K562 (cell line): Measurements from ENCODE around the gene TNPO2. TPM values are rescaled to one million over a fixed set of nuclear protein-coding genes. Genes with fewer than 3 reads are reported as not detected.

Experiments
- HDAC1 ChIP-seq, 2 experiments: fragments of 450-650 bp; IDR thresholded peaks; 2 replicates each; pipeline ENCODE4 v1.6.1; 2016 to 2017; ENCODE audit warnings: inconsistent platforms in 1 of 2, mild to moderate bottlenecking in 1 of 2, moderate library complexity in 1 of 2
- KLF16 ChIP-seq: IDR thresholded peaks from 2 replicates; pipeline ENCODE4 v1.6.1; 2016; ENCODE audit warnings: antibody characterized with exemption
- LARP7 ChIP-seq: fragments of 450-650 bp; IDR thresholded peaks from 2 replicates; pipeline ENCODE4 v1.6.1; 2016
- MTF1 ChIP-seq: fragments of 250-450 bp; sonication (Bioruptor Pico); IDR thresholded peaks from 2 replicates; pipeline ENCODE4 v1.9.0; 2021; ENCODE audit warnings: moderate library complexity, mild to moderate bottlenecking, inconsistent platforms, borderline replicate concordance
- PRPF4 ChIP-seq: fragments of 200-400 bp; formaldehyde crosslinking; IDR thresholded peaks from one replicate; pipeline ENCODE4 v1.6.1; 2017; ENCODE audit warnings: low read length, low read depth, mild to moderate bottlenecking; ENCODE audit not compliant: insufficient read depth, poor library complexity, severe bottlenecking
- TSC22D4 ChIP-seq: fragments of 450-650 bp; IDR thresholded peaks from 2 replicates; pipeline ENCODE4 v1.6.1; 2016; ENCODE audit warnings: missing genetic modification characterization, missing biosample characterization, control low read depth
- ZNF140 ChIP-seq: fragments of 250-450 bp; sonication (Bioruptor Pico); IDR thresholded peaks from 2 replicates; pipeline ENCODE4 v1.8.0; 2021; ENCODE audit warnings: moderate library complexity, mild to moderate bottlenecking, inconsistent platforms
- ZNF444 ChIP-seq: fragments of 250-450 bp; sonication (Bioruptor Pico); IDR thresholded peaks from 2 replicates; pipeline ENCODE4 v1.4.0; 2020; ENCODE audit warnings: mild to moderate bottlenecking, moderate library complexity
- ZNF778 ChIP-seq: fragments of 450-650 bp; formaldehyde crosslinking; IDR thresholded peaks from 2 replicates; pipeline ENCODE4 v1.4.0; 2020; ENCODE audit warnings: mild to moderate bottlenecking, moderate library complexity
- polyA plus RNA-seq, 8 experiments: library from polyadenylated mRNA; depleted of rRNA in 4 of 8; stranded (reverse) in 5 of 8; unstranded in 3 of 8; fragments of >200 nt; fragmentation: Nextera tagmentation in 2 of 8; fragmentation: Illumina TruSeq in 1 of 8; extraction: Ambion mirVana in 2 of 8; extraction: Trizol in 1 of 8; gene quantifications; 2 replicates each; pipeline versions ENCODE4 v1.2.1 to v1.2.3, GENCODE V29; 2011 to 2014; ENCODE audit warnings: inconsistent platforms in 1 of 8, missing spikeins in 1 of 8
- total RNA-seq, 7 experiments: library from RNA; depleted of rRNA in 6 of 7; stranded (reverse); fragments of >200 nt in 6 of 7; fragmentation: Illumina TruSeq in 2 of 7; extraction: Trizol in 2 of 7; gene quantifications; 2 replicates each; pipeline versions ENCODE4 v1.2.1 to v1.2.3, GENCODE V29; 2011 to 2021; ENCODE audit warnings: low replicate concordance in 1 of 7
- TF ChIP-seq, protein P1 (sequence below): IDR thresholded peaks from 2 replicates; pipeline ENCODE4 v1.6.1; 2011; ENCODE audit warnings: borderline replicate concordance, low read depth, mild to moderate bottlenecking, moderate library complexity, low read length; ENCODE audit not compliant: insufficient read depth, poor library complexity, severe bottlenecking
- TF ChIP-seq, protein P2 (sequence below): fragments of 200-600 bp; sonication (generic); IDR thresholded peaks from one replicate; pipeline ENCODE4 v1.6.1; 2012; ENCODE audit warnings: mild to moderate bottlenecking, low read depth, low read length, inconsistent platforms
- TF ChIP-seq, protein P3 (sequence below), 3 experiments: fragments of 200-800 bp in 1 of 3; sonication (Bioruptor generic) in 1 of 3; sonication (generic) in 1 of 3; formaldehyde crosslinking in 1 of 3; IDR thresholded peaks; 2 replicates each; pipeline versions ENCODE4 v1.6.1 to v1.8.0; 2016 to 2022; ENCODE audit warnings: mild to moderate bottlenecking in 2 of 3, missing compliant biosample characterization in 2 of 3, missing genetic modification characterization in 2 of 3, missing genetic modification reagents in 1 of 3

The TNPO2 gene
- total and polyA plus RNA-seq, 9 of the 15 experiments (the other 6 are each of a cell fraction or from before 2014, with no cell fraction given) = 6.0 to 126 (median 53.8) TPM

DNA sequence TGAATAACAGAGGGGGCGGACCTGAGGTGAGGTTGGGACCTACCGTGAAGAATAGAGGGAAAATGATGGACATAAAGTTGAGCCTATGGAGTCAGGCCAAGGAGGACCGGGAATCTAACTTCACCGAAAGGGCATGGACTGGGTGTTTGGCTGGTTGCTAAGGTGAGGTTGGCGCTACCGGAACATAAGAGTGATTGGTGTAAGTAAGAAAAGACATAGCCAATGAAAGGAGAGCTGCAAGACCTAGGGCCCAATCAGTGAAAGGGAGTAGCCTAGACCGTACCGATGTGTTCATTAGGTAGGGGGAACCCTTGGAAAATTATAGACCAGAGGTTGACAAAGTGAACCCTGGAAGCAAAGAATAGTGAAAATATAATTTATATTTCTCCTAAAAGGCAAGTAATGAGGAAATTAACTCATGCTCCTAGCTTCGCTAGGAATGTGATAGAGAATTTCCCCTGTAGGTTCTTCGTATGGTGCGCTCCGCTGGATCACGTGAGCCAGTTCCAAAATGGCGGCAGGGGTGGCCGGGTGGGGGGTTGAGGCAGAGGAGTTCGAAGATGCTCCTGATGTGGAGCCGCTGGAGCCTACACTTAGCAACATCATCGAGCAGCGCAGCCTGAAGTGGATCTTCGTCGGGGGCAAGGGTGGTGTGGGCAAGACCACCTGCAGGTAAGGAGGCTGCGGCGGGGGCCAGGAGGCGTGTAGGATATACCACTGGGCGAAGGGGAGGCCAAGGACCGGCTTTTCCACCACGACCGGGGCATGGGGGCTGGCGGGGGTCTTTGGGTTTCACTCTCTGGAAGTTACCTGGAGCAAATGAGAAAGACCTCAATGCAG, 13.5 kb upstream of the TNPO2 start, which contains the start of gene GET3 (continued):
- TF ChIP-seq, protein P1, sequence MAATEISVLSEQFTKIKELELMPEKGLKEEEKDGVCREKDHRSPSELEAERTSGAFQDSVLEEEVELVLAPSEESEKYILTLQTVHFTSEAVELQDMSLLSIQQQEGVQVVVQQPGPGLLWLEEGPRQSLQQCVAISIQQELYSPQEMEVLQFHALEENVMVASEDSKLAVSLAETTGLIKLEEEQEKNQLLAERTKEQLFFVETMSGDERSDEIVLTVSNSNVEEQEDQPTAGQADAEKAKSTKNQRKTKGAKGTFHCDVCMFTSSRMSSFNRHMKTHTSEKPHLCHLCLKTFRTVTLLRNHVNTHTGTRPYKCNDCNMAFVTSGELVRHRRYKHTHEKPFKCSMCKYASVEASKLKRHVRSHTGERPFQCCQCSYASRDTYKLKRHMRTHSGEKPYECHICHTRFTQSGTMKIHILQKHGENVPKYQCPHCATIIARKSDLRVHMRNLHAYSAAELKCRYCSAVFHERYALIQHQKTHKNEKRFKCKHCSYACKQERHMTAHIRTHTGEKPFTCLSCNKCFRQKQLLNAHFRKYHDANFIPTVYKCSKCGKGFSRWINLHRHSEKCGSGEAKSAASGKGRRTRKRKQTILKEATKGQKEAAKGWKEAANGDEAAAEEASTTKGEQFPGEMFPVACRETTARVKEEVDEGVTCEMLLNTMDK = no peak
- TF ChIP-seq HDAC1 (IDR thresholded peaks at IDR 0.05) (peak; percentile 86 to 95), ZNF140 (CRISPR knock-in tag) (no peak), TSC22D4 (no peak), ZNF778 (CRISPR knock-in tag) (no peak), MTF1 (CRISPR knock-in tag) (no peak), ZNF444 (CRISPR knock-in tag) (no peak), PRPF4 (no peak), LARP7 (no peak), KLF16 (no peak)
- TF ChIP-seq, protein P2, sequence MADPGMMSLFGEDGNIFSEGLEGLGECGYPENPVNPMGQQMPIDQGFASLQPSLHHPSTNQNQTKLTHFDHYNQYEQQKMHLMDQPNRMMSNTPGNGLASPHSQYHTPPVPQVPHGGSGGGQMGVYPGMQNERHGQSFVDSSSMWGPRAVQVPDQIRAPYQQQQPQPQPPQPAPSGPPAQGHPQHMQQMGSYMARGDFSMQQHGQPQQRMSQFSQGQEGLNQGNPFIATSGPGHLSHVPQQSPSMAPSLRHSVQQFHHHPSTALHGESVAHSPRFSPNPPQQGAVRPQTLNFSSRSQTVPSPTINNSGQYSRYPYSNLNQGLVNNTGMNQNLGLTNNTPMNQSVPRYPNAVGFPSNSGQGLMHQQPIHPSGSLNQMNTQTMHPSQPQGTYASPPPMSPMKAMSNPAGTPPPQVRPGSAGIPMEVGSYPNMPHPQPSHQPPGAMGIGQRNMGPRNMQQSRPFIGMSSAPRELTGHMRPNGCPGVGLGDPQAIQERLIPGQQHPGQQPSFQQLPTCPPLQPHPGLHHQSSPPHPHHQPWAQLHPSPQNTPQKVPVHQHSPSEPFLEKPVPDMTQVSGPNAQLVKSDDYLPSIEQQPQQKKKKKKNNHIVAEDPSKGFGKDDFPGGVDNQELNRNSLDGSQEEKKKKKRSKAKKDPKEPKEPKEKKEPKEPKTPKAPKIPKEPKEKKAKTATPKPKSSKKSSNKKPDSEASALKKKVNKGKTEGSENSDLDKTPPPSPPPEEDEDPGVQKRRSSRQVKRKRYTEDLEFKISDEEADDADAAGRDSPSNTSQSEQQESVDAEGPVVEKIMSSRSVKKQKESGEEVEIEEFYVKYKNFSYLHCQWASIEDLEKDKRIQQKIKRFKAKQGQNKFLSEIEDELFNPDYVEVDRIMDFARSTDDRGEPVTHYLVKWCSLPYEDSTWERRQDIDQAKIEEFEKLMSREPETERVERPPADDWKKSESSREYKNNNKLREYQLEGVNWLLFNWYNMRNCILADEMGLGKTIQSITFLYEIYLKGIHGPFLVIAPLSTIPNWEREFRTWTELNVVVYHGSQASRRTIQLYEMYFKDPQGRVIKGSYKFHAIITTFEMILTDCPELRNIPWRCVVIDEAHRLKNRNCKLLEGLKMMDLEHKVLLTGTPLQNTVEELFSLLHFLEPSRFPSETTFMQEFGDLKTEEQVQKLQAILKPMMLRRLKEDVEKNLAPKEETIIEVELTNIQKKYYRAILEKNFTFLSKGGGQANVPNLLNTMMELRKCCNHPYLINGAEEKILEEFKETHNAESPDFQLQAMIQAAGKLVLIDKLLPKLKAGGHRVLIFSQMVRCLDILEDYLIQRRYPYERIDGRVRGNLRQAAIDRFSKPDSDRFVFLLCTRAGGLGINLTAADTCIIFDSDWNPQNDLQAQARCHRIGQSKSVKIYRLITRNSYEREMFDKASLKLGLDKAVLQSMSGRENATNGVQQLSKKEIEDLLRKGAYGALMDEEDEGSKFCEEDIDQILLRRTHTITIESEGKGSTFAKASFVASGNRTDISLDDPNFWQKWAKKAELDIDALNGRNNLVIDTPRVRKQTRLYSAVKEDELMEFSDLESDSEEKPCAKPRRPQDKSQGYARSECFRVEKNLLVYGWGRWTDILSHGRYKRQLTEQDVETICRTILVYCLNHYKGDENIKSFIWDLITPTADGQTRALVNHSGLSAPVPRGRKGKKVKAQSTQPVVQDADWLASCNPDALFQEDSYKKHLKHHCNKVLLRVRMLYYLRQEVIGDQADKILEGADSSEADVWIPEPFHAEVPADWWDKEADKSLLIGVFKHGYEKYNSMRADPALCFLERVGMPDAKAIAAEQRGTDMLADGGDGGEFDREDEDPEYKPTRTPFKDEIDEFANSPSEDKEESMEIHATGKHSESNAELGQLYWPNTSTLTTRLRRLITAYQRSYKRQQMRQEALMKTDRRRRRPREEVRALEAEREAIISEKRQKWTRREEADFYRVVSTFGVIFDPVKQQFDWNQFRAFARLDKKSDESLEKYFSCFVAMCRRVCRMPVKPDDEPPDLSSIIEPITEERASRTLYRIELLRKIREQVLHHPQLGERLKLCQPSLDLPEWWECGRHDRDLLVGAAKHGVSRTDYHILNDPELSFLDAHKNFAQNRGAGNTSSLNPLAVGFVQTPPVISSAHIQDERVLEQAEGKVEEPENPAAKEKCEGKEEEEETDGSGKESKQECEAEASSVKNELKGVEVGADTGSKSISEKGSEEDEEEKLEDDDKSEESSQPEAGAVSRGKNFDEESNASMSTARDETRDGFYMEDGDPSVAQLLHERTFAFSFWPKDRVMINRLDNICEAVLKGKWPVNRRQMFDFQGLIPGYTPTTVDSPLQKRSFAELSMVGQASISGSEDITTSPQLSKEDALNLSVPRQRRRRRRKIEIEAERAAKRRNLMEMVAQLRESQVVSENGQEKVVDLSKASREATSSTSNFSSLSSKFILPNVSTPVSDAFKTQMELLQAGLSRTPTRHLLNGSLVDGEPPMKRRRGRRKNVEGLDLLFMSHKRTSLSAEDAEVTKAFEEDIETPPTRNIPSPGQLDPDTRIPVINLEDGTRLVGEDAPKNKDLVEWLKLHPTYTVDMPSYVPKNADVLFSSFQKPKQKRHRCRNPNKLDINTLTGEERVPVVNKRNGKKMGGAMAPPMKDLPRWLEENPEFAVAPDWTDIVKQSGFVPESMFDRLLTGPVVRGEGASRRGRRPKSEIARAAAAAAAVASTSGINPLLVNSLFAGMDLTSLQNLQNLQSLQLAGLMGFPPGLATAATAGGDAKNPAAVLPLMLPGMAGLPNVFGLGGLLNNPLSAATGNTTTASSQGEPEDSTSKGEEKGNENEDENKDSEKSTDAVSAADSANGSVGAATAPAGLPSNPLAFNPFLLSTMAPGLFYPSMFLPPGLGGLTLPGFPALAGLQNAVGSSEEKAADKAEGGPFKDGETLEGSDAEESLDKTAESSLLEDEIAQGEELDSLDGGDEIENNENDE = no peak
- TF ChIP-seq, protein P3, sequence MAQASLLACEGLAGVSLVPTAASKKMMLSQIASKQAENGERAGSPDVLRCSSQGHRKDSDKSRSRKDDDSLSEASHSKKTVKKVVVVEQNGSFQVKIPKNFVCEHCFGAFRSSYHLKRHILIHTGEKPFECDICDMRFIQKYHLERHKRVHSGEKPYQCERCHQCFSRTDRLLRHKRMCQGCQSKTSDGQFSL (CRISPR knock-in tag; IDR thresholded peaks at IDR 0.05) = peak; percentile 86
- TF ChIP-seq, protein P3 (tag; IDR thresholded peaks at IDR 0.05) = peak in 1 of 2 experiments; percentile 61; a peak in 1 of 4 replicates
